GM23248 (cell line): ENCODE measurements around the gene PPP4R2.

Experiments used
- EZH2 ChIP-seq: fragments of 200-600 bp; sonication (generic); IDR thresholded peaks from 2 replicates; pipeline ENCODE4 v1.6.1; 2018; ENCODE audit warnings: antibody characterized with exemption, mild to moderate bottlenecking; ENCODE audit not compliant: insufficient read depth, poor library complexity, severe bottlenecking
- EZH2phosphoT487 ChIP-seq: fragments of 200-600 bp; sonication (generic); IDR thresholded peaks from 2 replicates; pipeline ENCODE4 v1.6.1; 2018; ENCODE audit warnings: antibody characterized with exemption, moderate library complexity, mild to moderate bottlenecking, low read depth; ENCODE audit not compliant: insufficient read depth

GRCh38 chr3:72972706-72973030, 23.9 kb upstream of the PPP4R2 start:
- no peak for TF ChIP-seq EZH2
- no peak for TF ChIP-seq EZH2phosphoT487
